H9 (cell line): ENCODE results near the gene SLC25A43. TPM values are rescaled to one million over a fixed set of nuclear protein-coding genes. Genes with fewer than 3 reads are reported as not detected.

Experiments used
- DNase-seq: peaks from one replicate; pipeline ENCODE4 v3.0.0-alpha.2; 2017
- H2AFZ ChIP-seq: one replicate; pipeline ENCODE4 v1.6.1; 2013; ENCODE audit warnings: mild to moderate bottlenecking, low read length, control low read depth, moderate library complexity
- H2AK5ac ChIP-seq: 2 replicates; pipeline ENCODE4 v1.6.1; 2013; ENCODE audit warnings: low read length, control low read depth, mixed read lengths; ENCODE audit not compliant: insufficient read length
- H2BK120ac ChIP-seq: one replicate; pipeline ENCODE4 v1.6.1; 2013; ENCODE audit warnings: low read depth, mild to moderate bottlenecking, low read length, control low read depth, inconsistent platforms; ENCODE audit not compliant: poor library complexity, severe bottlenecking
- H2BK12ac ChIP-seq: 2 replicates; pipeline ENCODE4 v1.6.1; 2013; ENCODE audit warnings: low read length, control low read depth, mixed read lengths, low read depth; ENCODE audit not compliant: insufficient read length
- H2BK15ac ChIP-seq: 2 replicates; pipeline ENCODE4 v1.6.1; 2013; ENCODE audit warnings: low read depth, low read length, control low read depth
- H2BK20ac ChIP-seq: one replicate; pipeline ENCODE4 v1.6.1; 2013; ENCODE audit warnings: low read depth, mild to moderate bottlenecking, low read length, control low read depth, inconsistent platforms; ENCODE audit not compliant: poor library complexity, severe bottlenecking
- H2BK5ac ChIP-seq: 2 replicates; pipeline ENCODE4 v1.6.1; 2013; ENCODE audit warnings: low read length, control low read depth, mixed read lengths; ENCODE audit not compliant: insufficient read length
- H3K14ac ChIP-seq: 2 replicates; pipeline ENCODE4 v1.6.1; 2013; ENCODE audit warnings: low read length, control low read depth; ENCODE audit not compliant: insufficient read depth
- H3K18ac ChIP-seq: 2 replicates; pipeline ENCODE4 v1.6.1; 2013; ENCODE audit warnings: low read depth, mild to moderate bottlenecking, mixed read lengths, low read length, control low read depth; ENCODE audit not compliant: insufficient read length
- H3K23ac ChIP-seq: 2 replicates; pipeline ENCODE4 v1.6.1; 2013; ENCODE audit warnings: low read length, control low read depth, mixed read lengths, low read depth; ENCODE audit not compliant: insufficient read length
- H3K23me2 ChIP-seq: 2 replicates; pipeline ENCODE4 v1.6.1; 2013; ENCODE audit warnings: low read depth, mild to moderate bottlenecking, mixed read lengths, low read length, control low read depth; ENCODE audit not compliant: insufficient read length, poor library complexity, severe bottlenecking
- H3K27ac ChIP-seq: 2 replicates; pipeline ENCODE4 v1.5.1; 2013; ENCODE audit warnings: low read length, control low read depth, mixed read lengths, low read depth; ENCODE audit not compliant: insufficient read length
- H3K27me3 ChIP-seq: 2 replicates; pipeline ENCODE4 v1.6.1; 2013; ENCODE audit warnings: low read length, control low read depth, inconsistent platforms; ENCODE audit not compliant: insufficient read depth
- H3K4ac ChIP-seq: 2 replicates; pipeline ENCODE4 v1.6.1; 2013; ENCODE audit warnings: low read depth, mild to moderate bottlenecking, control low read depth, inconsistent platforms, low read length, moderate library complexity
- H3K4me1 ChIP-seq: 2 replicates; pipeline ENCODE4 v1.6.1; 2013; ENCODE audit warnings: low read length, control low read depth, inconsistent platforms; ENCODE audit not compliant: insufficient read depth
- H3K4me2 ChIP-seq: 2 replicates; pipeline ENCODE4 v1.6.1; 2013; ENCODE audit warnings: low read length, control low read depth, mixed read lengths; ENCODE audit not compliant: insufficient read length, insufficient read depth
- H3K56ac ChIP-seq: 2 replicates; pipeline ENCODE4 v1.6.1; 2013; ENCODE audit warnings: low read depth, mild to moderate bottlenecking, mixed read lengths, low read length, control low read depth; ENCODE audit not compliant: insufficient read length
- H3K79me1 ChIP-seq: 2 replicates; pipeline ENCODE4 v1.6.1; 2013; ENCODE audit warnings: low read depth, mild to moderate bottlenecking, moderate library complexity, low read length, control low read depth, inconsistent platforms; ENCODE audit not compliant: insufficient read depth, poor library complexity, severe bottlenecking
- H3K79me2 ChIP-seq: 2 replicates; pipeline ENCODE4 v1.6.1; 2013; ENCODE audit warnings: low read length, control low read depth, inconsistent platforms; ENCODE audit not compliant: insufficient read depth
- H3K9ac ChIP-seq: 2 replicates; pipeline ENCODE4 v1.6.1; 2013; ENCODE audit warnings: low read length, control low read depth, mixed read lengths; ENCODE audit not compliant: insufficient read length; ENCODE audit errors: extremely low read depth
- H3K9me3 ChIP-seq: one replicate; pipeline ENCODE4 v1.6.1; 2013; ENCODE audit warnings: low read depth, low read length, inconsistent platforms; ENCODE audit not compliant: control insufficient read depth
- H3T11ph ChIP-seq: one replicate; pipeline ENCODE4 v1.6.1; 2013; ENCODE audit warnings: mild to moderate bottlenecking, low read length, control low read depth, inconsistent platforms
- H4K20me1 ChIP-seq: one replicate; pipeline ENCODE4 v1.6.1; 2013; ENCODE audit not compliant: control insufficient read depth, insufficient read length, insufficient read depth
- H4K5ac ChIP-seq: 2 replicates; pipeline ENCODE4 v1.6.1; 2013; ENCODE audit warnings: low read depth, mild to moderate bottlenecking, mixed read lengths, low read length, control low read depth; ENCODE audit not compliant: insufficient read length
- H4K8ac ChIP-seq: replicated peaks from 2 replicates; pipeline ENCODE4 v1.6.1; 2013; ENCODE audit warnings: low read length, control low read depth, mixed read lengths, low read depth; ENCODE audit not compliant: insufficient read length
- H4K91ac ChIP-seq: 2 replicates; pipeline ENCODE4 v1.6.1; 2013; ENCODE audit warnings: low read depth, mild to moderate bottlenecking, moderate library complexity, mixed read lengths, low read length, control low read depth; ENCODE audit not compliant: insufficient read length
- H3K27ac Mint-ChIP-seq, 3 experiments: 2 replicates in 2 of 3; 3 replicates in 1 of 3; pipeline ENCODE4 v1.8.0; 2020 to 2021; ENCODE audit warnings: mixed read lengths in 3 of 3, mild to moderate bottlenecking in 1 of 3, moderate library complexity in 1 of 3
- H3K27me3 Mint-ChIP-seq: 2 replicates; pipeline ENCODE4 v1.8.0; 2021; ENCODE audit warnings: low read depth, mild to moderate bottlenecking, moderate library complexity, mixed read lengths
- H3K36me3 Mint-ChIP-seq, 3 experiments: 2 replicates in 2 of 3; 3 replicates in 1 of 3; pipeline ENCODE4 v1.8.0; 2020 to 2021; ENCODE audit warnings: low read depth in 3 of 3, mixed read lengths in 3 of 3; ENCODE audit not compliant: insufficient read depth in 1 of 3
- H3K4me1 Mint-ChIP-seq, 2 experiments: 2 replicates each; pipeline ENCODE4 v1.8.0; 2020; ENCODE audit warnings: mixed read lengths in 2 of 2
- H3K4me3 Mint-ChIP-seq, 2 experiments: 2 replicates in 1 of 2; 3 replicates in 1 of 2; pipeline ENCODE4 v1.8.0; 2020 to 2021; ENCODE audit warnings: mild to moderate bottlenecking in 2 of 2, mixed read lengths in 2 of 2, moderate library complexity in 1 of 2
- H3K9me3 Mint-ChIP-seq, 2 experiments: 2 replicates in 1 of 2; 3 replicates in 1 of 2; pipeline ENCODE4 v1.8.0; 2020; ENCODE audit warnings: mild to moderate bottlenecking in 2 of 2, mixed read lengths in 2 of 2, moderate library complexity in 1 of 2
- CTCF ChIP-seq: fragments of 200-600 bp; sonication (generic); conservative IDR thresholded peaks from 3 replicates; pipeline ENCODE4 v1.8.0; 2021; ENCODE audit warnings: antibody characterized with exemption, mild to moderate bottlenecking
- WGBS: extraction: QIAGEN DNeasy Blood & Tissue Kit; methylation state at CpG from one replicate; pipeline ENCODE4 v1.1.7; 2013; ENCODE audit warnings: missing lambda C conversion rate, low lambda C conversion rate, mixed read lengths; ENCODE audit not compliant: insufficient read length; ENCODE audit errors: extremely low coverage; 5-methylcytosine and 5-hydroxymethylcytosine counted together
- total RNA-seq: library from RNA; stranded (reverse); gene quantifications from 2 replicates; pipeline ENCODE4 v1.2.1, GENCODE V29; 2021

The SLC25A43 gene
- total RNA-seq, 1 experiment from 2014 or later: 3.7 TPM

GRCh38 chrX:119376312-119376711 is 22.8 kb upstream of the SLC25A43 start:
- Histone ChIP-seq H3K56ac (no peak overlapping the region), H3K4me1 (no peaks in the 10 kb centered on the region; the same call in 1 of the 2 replicates), H3K4ac (no peak overlapping the region), H3K18ac (no peak overlapping the region), H3K23ac (no peak overlapping the region), H3K14ac (no peak overlapping the region), H3K79me1 (no peaks in the 10 kb centered on the region), H2BK12ac (no peak overlapping the region), H4K8ac (no peak overlapping the region), H3K9ac (no peak overlapping the region), H2BK20ac (no peak overlapping the region), H2BK5ac (no peak overlapping the region), H3K79me2 (no peaks in the 10 kb centered on the region), H3K4me2 (no peak overlapping the region), H4K20me1 (no peaks in the 10 kb centered on the region), H2AFZ (no peak overlapping the region), H3T11ph (no peak overlapping the region), H2BK15ac (no peak overlapping the region), H4K91ac (no peak overlapping the region), H2AK5ac (no peak overlapping the region), H3K23me2 (no peaks in the 10 kb centered on the region), H4K5ac (no peak overlapping the region), H3K9me3 (peaks cover 18% of the 10 kb centered on the region), H2BK120ac (no peak overlapping the region), H3K27ac (no peak overlapping the region), H3K27me3 (no peaks in the 10 kb centered on the region)
- peaks cover 0 to 3% of the 10 kb centered on the region in 2 experiments; a peak in 1 of 4 replicates for H3K4me1 Mint-ChIP-seq
- H3K27ac Mint-ChIP-seq: no peak overlapping the region
- no peak overlapping the region for H3K4me3 Mint-ChIP-seq
- no peak for TF ChIP-seq CTCF
- no peaks in the 10 kb centered on the region for H3K27me3 Mint-ChIP-seq
- no peaks in the 10 kb centered on the region for H3K36me3 Mint-ChIP-seq
- peaks cover 57 to 68% of the 10 kb centered on the region in 2 experiments for H3K9me3 Mint-ChIP-seq
- no peak for DNase-seq
- WGBS: no CpG with 5 or more reads among the region's 5 CpGs
